ENCODE measurements around the gene PRKCH.
"Not testable (repeated sequence)": the region's sequence is repeated elsewhere in the genome, so short reads cannot be mapped to it uniquely, and the experiment has no call there.

DNA sequence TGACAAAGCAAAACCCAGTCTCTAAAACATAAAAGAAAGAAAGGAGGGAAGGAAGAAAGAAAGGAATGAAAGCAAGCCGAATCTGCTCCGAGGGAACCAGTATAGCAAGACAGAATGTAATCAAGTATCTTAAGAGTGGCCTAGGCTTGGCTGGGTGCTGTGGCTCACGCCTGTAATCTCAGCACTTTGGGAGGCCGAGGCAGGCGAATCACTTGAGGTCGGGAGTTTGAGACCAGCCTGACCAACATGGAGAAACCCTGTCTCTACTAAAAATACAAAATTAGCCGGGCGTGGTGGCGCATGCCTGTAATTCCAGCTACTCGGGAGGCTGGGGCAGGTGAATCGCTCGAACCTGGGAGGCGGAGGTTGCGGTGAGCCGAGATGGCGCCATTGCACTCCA lies 1.2 kb upstream of the PRKCH start:
- TF ChIP-seq POLR2A (IDR thresholded peaks at IDR 0.05) = not testable (repeated sequence)
- TF ChIP-seq, protein P1, sequence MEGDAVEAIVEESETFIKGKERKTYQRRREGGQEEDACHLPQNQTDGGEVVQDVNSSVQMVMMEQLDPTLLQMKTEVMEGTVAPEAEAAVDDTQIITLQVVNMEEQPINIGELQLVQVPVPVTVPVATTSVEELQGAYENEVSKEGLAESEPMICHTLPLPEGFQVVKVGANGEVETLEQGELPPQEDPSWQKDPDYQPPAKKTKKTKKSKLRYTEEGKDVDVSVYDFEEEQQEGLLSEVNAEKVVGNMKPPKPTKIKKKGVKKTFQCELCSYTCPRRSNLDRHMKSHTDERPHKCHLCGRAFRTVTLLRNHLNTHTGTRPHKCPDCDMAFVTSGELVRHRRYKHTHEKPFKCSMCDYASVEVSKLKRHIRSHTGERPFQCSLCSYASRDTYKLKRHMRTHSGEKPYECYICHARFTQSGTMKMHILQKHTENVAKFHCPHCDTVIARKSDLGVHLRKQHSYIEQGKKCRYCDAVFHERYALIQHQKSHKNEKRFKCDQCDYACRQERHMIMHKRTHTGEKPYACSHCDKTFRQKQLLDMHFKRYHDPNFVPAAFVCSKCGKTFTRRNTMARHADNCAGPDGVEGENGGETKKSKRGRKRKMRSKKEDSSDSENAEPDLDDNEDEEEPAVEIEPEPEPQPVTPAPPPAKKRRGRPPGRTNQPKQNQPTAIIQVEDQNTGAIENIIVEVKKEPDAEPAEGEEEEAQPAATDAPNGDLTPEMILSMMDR (IDR thresholded peaks at IDR 0.05) = not testable (repeated sequence)

All from esophagus squamous epithelium (tissue), 4 donors.